ENCODE measurements around the gene PTPRE.

The PTPRE gene

GRCh38 chr10:128046953-128047290 lies 140.0 kb downstream of the PTPRE start:
- no peak for DNase-seq (ENCODE audit: low spot score)

- peak; percentile 73 for DNase-seq (ENCODE audit: low spot score)
Measured at GRCh38 chr10:128047351-128047750, 140.4 kb downstream of the PTPRE start.

GRCh38 chr10:128047991-128048818 lies 141.3 kb downstream of the PTPRE start:
- DNase-seq (ENCODE audit: low spot score): peak; percentile 36

GRCh38 chr10:128048819-128049210 lies 141.9 kb downstream of the PTPRE start:
- DNase-seq (ENCODE audit: low spot score): no peak

- no peak for DNase-seq (ENCODE audit: low spot score)
Measured at GRCh38 chr10:128049226-128050120, 142.6 kb downstream of the PTPRE start.

GRCh38 chr10:128050121-128050516 lies 143.2 kb downstream of the PTPRE start:
- DNase-seq (ENCODE audit: low spot score): no peak

GRCh38 chr10:128050936-128051335 lies 144.0 kb downstream of the PTPRE start:
- DNase-seq (ENCODE audit: low spot score): peak; percentile 35

GRCh38 chr10:128051548-128051947 lies 144.6 kb downstream of the PTPRE start:
- no peak for DNase-seq (ENCODE audit: low spot score)

- no peak for DNase-seq (ENCODE audit: low spot score)
Measured at GRCh38 chr10:128052696-128053095, 145.8 kb downstream of the PTPRE start.

- no peak for DNase-seq (ENCODE audit: low spot score)
Measured at GRCh38 chr10:128053356-128053755, 146.5 kb downstream of the PTPRE start.

GRCh38 chr10:128054163-128054970 lies 147.5 kb downstream of the PTPRE start:
- DNase-seq (ENCODE audit: low spot score): no peak

GRCh38 chr10:128055061-128055868 lies 148.4 kb downstream of the PTPRE start:
- DNase-seq (ENCODE audit: low spot score): no peak

GRCh38 chr10:128056303-128057050 lies 149.6 kb downstream of the PTPRE start:
- DNase-seq (ENCODE audit: low spot score): no peak

GRCh38 chr10:128058106-128058749 lies 151.3 kb downstream of the PTPRE start:
- DNase-seq (ENCODE audit: low spot score): no peak

GRCh38 chr10:128058750-128059134 lies 151.8 kb downstream of the PTPRE start:
- no peak for DNase-seq (ENCODE audit: low spot score)

GRCh38 chr10:128059266-128059981 lies 152.5 kb downstream of the PTPRE start:
- no peak for DNase-seq (ENCODE audit: low spot score)

- no peak for DNase-seq (ENCODE audit: low spot score)
Measured at GRCh38 chr10:128059982-128060293, 153.0 kb downstream of the PTPRE start.

GRCh38 chr10:128060341-128061250 lies 153.7 kb downstream of the PTPRE start:
- DNase-seq (ENCODE audit: low spot score): no peak
